GF-D8 (cell line): ENCODE data around the gene KRT9.
"Not testable (repeated sequence)": the region's sequence is repeated elsewhere in the genome, so short reads cannot be mapped to it uniquely, and the experiment has no call there.

Experiments
- DNase-seq: peaks from one replicate; lab custom pipeline; 2025; lab: John Stamatoyannopoulos, UW

The KRT9 gene

GRCh38 chr17:41578971-41579370 lies 7.1 kb upstream of the KRT9 start:
- no peak for DNase-seq

DNA sequence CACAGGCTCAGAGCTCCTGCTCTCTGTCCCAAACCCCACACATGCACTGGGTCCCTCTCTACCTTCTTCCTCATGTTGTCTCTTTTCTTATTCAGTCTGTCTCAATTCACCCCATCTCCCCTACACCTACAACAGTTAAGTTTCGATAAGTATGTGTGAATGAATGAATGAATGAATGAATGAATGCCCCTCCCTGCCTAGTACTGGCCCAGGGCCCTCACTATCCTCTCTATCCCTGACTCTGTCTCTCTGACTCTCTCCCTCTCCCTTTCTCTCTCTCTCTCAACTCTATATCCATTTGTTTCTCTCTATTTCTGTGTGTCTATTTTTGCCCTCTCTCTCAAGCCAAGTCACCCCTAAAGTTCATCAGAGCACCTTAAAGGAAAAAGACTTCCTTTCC lies 6.7 kb upstream of the KRT9 start:
- DNase-seq, result no peak

DNA sequence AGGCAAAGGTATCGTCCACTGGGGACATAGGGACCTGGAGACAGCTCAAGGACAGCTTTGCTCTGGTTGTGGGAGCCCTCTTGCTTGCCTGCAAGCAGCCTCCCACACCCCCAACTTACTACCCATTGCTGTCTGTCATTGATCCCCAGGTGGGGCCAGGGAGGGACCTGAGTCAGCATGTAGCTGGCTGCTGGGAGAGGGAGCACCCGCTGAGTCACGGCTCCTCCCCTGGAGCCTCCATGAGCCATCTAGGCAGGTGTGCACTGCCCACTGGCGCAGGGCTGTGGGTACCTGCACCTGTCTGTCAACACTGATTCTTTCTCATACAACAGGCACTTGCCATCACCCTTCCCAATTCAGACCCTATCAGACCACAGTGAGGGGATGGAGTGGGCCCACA lies 4.9 kb upstream of the KRT9 start:
- not testable (repeated sequence) for DNase-seq

DNA sequence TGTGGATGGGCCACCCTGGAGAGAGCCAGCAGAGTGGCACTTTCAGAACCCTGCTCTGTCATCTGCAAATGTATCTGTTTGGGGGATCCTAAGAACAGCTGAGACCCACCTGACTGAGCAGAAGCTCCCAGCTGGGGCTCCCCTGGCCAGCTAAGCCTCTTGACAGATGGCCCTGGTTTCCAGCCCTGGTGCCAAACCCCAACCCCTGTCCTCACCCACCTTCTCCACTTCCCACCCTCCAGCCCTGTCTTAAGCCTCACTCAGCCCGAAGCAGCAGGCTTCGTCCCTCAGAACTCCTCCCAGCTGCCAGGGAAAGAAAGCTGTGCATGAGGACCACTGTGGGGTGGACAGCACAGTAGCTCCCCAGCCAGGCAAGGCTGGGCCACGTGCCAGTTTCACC lies 3.5 kb upstream of the KRT9 start:
- no peak for DNase-seq

- peak; percentile 6 for DNase-seq
Observed at GRCh38 chr17:41567317-41567716, 4.5 kb downstream of the KRT9 start.

DNA sequence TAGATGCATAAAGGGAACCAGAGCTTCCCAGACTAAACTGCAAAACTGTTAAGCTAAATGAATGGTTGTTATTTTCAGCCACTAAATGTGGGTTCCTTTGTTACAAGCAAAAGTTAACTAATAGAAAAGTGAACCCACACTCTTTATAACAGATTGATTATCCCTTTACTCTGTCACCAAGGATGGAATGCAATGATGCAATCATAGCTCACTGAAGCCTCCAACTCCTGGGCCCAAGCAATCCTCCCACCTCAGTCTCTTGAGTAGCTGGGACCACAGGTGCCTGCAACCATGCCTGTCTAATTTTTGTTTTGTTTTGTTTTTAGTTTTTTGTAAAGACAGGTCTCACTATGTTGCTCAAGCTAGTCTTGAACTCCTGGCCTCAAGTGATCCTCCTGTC lies 6.5 kb downstream of the KRT9 start:
- DNase-seq, result no peak

DNA sequence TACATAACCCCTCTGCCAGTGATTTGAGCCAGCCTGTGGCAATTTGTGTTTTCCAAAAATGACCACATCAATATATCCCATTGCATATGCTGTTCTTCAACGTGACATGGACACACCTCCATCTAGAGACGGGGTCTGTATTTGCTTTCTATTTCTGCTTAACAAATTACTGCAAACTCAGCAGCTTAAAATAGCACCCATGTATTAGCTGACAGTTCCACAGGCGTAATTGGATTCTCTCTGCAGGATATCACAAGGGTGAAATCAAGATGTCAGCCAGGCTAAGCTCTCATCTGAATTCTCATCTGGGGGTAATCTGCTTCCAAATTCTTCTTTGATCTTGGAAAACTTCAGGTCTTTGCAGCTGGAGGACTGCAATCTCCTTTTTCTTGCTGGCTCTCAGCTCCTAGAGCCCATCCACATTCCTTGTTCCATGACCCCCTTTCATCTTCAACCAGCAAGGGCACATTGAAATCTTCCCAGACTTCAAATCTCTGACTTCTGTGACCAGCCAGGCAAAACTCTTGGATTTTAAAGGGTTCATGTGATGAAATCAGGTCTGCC lies 8.2 kb downstream of the KRT9 start:
- no peak for DNase-seq

GRCh38 chr17:41561554-41561953 lies 10.3 kb downstream of the KRT9 start:
- DNase-seq, result no peak

GRCh38 chr17:41559548-41559947 lies 12.3 kb downstream of the KRT9 start:
- no peak for DNase-seq

DNA sequence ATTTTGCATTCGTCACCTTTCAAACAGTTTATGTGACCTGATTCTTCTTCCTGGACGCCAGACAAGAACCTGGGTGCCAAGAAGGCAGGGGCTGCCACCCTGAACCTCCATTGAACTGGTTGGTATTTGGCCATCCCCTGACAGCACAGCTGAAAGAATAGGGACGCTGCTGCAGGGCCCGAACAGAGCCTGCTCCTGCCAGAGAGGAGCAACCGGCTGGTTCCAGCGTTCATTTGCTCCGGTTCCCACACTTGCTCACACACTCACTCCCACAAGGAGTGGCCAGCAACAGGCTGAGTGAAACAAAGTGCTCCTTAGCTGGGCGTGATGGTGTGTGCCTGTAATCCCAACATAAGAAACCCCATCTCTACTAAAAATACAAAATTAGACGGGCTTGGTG lies 14.9 kb downstream of the KRT9 start:
- DNase-seq, result no peak

- DNase-seq, result no peak
Observed at GRCh38 chr17:41556306-41556705, 15.6 kb downstream of the KRT9 start.

DNA sequence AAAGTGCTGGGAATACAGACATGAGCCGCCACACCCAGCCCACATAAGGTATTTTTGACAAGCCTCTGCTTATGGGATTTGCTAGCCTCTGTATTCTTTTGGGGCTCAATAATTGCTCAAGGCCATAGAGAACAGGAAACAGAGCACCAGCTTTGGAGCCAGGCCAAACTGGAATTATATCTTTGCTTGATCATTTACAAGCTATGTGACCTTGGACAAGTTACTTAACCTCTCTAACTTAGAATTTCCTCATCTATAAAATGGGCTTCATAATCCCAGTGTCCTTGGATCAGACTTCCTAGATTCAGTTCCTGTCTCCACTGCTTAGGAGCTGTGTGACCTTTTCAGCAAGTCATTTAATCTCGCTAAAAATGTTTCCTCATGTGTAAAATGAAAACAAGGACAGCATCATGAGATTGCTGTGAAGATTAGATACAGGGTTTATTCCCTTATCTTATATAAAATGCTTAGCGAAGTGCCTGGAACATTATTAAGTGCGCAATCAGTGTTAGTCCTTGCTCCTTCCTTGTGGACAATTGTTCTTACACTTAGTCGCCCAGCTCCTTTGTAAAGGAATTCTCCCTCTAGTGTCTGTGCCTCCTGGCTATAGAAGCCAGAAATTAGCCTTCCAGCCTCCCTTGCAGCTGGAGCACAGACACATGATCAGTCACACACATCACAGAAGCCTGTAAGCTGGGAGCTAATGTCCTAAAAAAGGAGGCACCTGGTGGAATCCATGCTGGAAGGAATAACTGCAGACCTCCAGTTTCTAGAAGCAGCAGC lies 16.6 kb downstream of the KRT9 start:
- DNase-seq, result no peak

GRCh38 chr17:41553987-41554680 lies 17.7 kb downstream of the KRT9 start:
- DNase-seq, result no peak

DNA sequence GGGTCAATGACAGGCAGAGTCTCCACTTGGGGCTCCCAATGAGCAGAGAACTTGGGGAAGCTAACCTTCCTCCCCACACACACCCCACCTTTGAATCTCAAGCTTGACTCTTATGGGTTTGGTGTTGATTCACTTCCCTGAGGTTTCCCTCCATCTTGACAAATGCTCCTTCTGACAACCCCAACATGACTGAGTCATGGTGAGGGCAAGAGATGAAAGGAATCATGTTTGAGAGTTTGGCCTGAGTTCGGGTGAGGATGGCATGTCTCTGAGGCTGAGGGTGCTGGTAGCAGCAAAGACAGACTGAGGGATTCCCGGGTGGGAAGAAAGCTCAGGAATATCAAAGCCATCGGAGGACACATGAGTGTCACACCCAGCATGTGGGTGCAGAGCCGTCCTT lies 18.7 kb downstream of the KRT9 start:
- no peak for DNase-seq

DNA sequence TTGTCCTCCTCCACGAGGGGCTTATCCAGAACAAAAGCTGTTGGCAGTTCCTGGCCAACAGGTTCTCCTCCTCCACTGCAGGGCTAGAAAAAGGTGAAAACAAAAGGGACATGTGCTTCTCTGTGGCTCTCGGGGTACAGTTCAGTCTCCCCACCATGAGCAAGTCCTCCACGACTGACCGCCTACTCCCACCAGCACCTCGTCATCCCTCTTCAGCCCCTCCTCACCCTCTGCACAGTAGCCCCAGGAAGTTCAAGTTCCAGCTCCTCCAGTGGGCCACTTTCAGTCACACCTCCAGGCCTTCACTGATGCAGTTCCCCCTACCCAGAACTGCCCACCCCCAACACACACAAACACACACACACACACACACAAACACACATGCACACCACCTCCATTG lies 19.4 kb downstream of the KRT9 start:
- no peak for DNase-seq

DNA sequence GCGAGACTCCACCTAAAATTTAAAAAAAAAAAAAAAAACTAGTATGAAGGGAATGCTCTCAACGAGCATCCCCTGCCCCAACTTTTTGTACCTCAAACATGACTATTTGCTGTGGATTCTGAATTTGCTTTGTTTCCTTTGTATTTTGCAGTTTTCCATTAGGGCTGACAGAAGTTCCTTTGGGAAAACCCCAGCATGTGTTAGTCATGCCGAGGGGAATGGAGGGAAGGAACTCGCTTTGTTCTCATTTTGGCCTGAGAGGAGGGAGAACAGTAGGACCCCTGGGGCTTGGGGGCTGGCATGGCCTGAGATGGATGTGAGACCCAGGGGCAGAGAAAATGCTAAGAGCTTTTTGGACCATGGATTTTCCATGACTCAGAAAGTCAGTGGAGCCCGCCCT lies 20.5 kb downstream of the KRT9 start:
- DNase-seq, result no peak

GRCh38 chr17:41549596-41550039 lies 22.2 kb downstream of the KRT9 start:
- DNase-seq, result no peak

DNA sequence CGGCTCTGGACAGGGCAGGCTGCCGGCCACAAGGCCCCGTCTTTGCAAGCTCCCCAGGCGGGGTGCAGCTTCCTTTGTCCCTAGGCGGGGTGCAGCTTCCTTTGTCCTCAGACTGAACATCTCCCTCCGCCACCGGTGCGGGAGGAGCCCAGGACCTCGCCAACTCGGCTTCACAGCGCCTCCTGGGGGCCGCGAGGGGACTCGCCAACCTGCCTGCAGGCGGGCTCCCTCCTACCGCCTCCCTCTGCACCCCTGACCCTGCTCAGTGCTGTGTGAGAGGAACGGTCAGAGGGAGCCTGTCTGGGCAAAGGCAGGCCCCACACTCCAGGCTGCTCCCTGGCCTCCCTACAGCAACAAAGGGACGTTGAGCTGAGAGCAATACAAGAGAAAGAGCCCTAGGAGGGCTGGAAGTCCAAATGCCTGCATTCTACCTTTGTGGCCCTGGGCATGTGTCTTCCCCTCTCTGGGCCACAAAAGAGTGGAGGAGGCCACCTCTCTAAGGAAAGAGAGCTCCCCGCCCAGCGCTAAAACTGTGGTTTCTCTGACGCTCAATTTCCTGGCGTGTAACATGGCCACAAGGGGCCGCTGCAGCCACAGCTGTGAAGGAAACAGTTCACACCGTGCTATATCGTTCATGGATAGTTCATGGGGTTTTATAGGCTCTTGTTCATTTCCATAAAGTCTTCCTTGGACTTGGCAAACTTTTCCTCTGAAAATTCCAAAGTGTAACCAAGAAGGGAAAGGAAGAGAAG lies 22.8 kb downstream of the KRT9 start:
- peak; percentile 7 for DNase-seq

DNA sequence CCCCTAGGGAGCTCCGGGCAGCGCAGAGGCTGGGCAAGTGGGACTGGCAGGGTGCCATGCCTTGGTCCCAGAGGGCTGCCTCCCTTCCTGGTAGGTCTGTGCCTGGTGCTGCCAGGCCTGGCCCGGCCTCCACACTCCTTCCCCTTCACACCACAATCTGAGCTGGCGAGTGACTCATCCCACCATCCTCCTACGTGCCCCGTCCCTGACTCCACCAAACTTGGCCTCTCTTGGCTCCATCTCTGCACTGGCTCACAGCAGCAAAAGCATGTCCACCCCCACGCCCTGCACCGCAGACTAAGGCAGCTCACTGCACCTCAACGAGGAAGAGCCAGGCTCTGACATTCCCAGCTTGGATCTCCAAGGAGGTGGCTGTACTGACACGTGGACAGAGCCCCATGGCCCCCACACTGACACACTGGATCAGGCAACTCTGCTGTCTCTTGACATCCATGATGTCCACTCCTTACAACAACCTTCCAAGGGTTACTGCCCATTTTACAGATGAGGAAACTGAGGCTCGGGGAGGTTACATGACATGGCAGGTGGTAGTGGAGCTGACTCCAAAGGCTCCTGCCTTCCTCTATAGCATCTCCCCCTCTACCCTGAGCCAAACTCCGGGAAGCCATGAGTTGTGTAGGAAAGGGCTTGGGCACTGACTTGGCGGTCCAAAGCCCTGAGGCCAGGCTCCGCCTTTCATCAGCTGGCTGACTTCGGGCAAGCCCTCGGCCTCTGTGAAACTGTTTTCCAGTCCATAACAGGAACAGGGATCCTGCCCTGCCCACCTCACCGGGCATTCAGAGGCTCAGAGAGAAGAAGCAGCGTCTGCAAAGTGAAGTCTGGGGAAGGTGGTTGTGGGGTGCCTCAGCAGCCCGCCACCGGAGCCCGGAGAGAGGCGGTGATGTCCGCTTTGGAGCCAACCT lies 23.7 kb downstream of the KRT9 start:
- no peak for DNase-seq

- DNase-seq, result no peak
Observed at GRCh38 chr17:41547378-41547841, 24.4 kb downstream of the KRT9 start.

DNA sequence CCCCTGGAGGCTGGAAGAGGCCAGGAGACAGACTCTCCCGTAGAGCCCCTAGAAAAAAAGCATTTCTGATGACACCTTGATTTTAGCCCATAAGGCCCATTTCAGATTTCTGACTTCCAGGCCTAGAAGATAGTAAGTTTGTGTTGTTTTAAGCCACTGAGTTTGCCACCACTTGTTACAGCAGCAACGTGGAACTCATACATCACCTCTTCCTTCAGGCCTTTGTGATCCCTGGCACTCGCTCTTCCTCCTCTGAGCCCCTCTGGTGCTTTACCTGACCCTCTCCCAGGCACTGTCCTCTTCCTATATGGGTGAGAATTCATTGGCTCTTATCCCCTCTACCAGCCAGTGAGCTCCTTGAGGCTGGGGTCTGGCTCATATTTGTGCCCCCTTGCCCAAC lies 25.0 kb downstream of the KRT9 start:
- DNase-seq, result no peak
